Natural killer cell (primary cell): ENCODE data around the gene SMYD2. TPM values are rescaled to one million over a fixed set of nuclear protein-coding genes. Genes with fewer than 3 reads are reported as not detected.
A peak's percentile ranks its signal among the peaks of the same experiment; 100 is the strongest.

Experiments
- ATAC-seq, 3 donors: fragments of 150-1000 bp in 2 of 3; fragments of 200-7000 bp in 1 of 3; cut with Tn5 transposase; 1 replicate in 1 of 3; 2 replicates in 2 of 3; pipeline ENCODE4 v1.10.0; 2021; ENCODE audit warnings: mild to moderate bottlenecking in 2 of 3, moderate library complexity in 2 of 3
- DNase-seq, 2 donors: peaks; one replicate each; pipeline versions ENCODE4 v3.0.0 to v3.0.0-alpha.2; 2013 to 2021; ENCODE audit warnings: mixed read lengths in 1 of 2
- H3K27ac ChIP-seq: one replicate; pipeline ENCODE4 v1.5.1; 2013; ENCODE audit warnings: mild to moderate bottlenecking, low read length
- H3K27me3 ChIP-seq: one replicate; pipeline ENCODE4 v1.6.1; 2013; ENCODE audit warnings: low read length; ENCODE audit not compliant: control insufficient read depth, insufficient read depth
- H3K36me3 ChIP-seq: one replicate; pipeline ENCODE4 v1.6.1; 2013; ENCODE audit warnings: low read length; ENCODE audit not compliant: control insufficient read depth, insufficient read depth
- H3K4me1 ChIP-seq: one replicate; pipeline ENCODE4 v1.6.1; 2013; ENCODE audit warnings: low read length; ENCODE audit not compliant: control insufficient read depth, insufficient read depth
- H3K4me3 ChIP-seq: one replicate; pipeline ENCODE4 v1.5.1; 2013; ENCODE audit warnings: low read length
- H3K9me3 ChIP-seq: one replicate; pipeline ENCODE4 v1.6.1; 2013; ENCODE audit warnings: low read length; ENCODE audit not compliant: control insufficient read depth, insufficient read depth
- H3K27ac Mint-ChIP-seq, 2 donors: one replicate each; pipeline ENCODE4 v1.8.0; 2022; ENCODE audit warnings: mild to moderate bottlenecking in 2 of 2, mixed read lengths in 2 of 2, moderate library complexity in 1 of 2
- H3K27me3 Mint-ChIP-seq, 2 donors: one replicate each; pipeline ENCODE4 v1.8.0; 2022; ENCODE audit warnings: low read depth in 2 of 2, mixed read lengths in 2 of 2
- H3K36me3 Mint-ChIP-seq: one replicate; pipeline ENCODE4 v1.8.0; 2022; ENCODE audit warnings: mixed read lengths
- H3K4me1 Mint-ChIP-seq, 2 donors: one replicate each; pipeline ENCODE4 v1.8.0; 2022; ENCODE audit warnings: mixed read lengths in 2 of 2
- H3K4me3 Mint-ChIP-seq: one replicate; pipeline ENCODE4 v1.8.0; 2022; ENCODE audit warnings: mild to moderate bottlenecking, moderate library complexity, mixed read lengths
- H3K9me3 Mint-ChIP-seq, 2 donors: one replicate each; pipeline ENCODE4 v1.8.0; 2022; ENCODE audit warnings: mixed read lengths in 2 of 2
- WGBS: methylation state at CpG from one replicate; pipeline ENCODE4 v1.1.7; 2013; ENCODE audit warnings: missing lambda C conversion rate; ENCODE audit not compliant: insufficient coverage; 5-methylcytosine and 5-hydroxymethylcytosine counted together
- intact Hi-C: fragments of 100-400 bp; cut with micrococcal nuclease; formaldehyde crosslinking; loops from one replicate; pipeline ENCODE4 v1.14.2; 2022
- total RNA-seq, 4 donors: library from RNA; stranded (reverse); fragments of 120-200 nt in 1 of 4; gene quantifications; one replicate each; pipeline versions ENCODE4 v1.2.3 to v1.2.4, GENCODE V29; 2013 to 2022
- TF ChIP-seq, protein P1 (sequence below): fragments of 200-600 bp; IDR thresholded peaks from one replicate; pipeline ENCODE4 v1.8.0; 2022; ENCODE audit warnings: antibody characterized with exemption

The SMYD2 gene
- total RNA-seq, 3 donors from 2014 or later (not counting 1 experiment from before 2014, with no cell fraction given) = 23.1 to 27.8 (median 26.9) TPM

DNA sequence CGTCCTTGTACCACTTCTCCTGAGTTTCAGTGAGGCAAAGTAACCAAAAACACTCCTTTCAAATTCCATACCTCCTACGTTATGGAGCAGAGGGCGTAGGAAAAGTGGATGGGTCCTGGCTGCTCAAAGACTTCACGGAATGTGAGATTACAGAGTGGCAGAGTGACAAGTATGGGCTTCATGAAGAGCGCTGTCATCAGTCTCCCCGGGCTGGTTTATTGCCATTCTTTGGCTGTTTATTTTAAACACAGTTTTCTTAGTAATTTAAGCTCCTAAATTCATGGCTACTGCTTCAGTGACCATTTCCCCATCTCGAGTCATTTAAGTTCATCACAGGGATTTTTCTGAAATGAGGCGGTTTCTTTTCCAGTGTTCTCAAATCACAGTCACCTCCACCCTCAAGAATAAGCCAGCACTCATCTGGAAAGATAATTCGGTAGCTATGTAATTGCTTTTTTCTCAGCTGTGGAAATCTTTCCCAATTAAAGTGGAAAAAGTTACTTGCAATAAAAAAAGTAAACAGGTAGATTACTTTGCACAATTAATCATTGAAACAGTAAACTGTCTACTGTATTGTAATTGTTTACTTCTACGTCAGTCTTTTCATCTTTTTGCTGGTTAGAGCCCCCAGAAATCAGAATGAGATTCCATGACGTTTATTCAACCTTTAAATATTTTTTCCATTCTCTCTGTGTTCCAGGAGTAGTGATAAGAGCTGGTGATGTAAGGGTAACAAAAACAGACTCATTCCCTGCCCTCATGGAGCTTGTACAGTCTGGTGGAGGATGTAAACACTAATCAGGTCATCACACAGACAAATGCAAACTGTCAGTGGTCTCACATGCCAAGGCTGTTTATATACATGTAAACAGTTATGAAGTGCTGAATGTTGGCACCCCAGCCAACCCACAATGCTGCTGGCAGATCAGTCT lies 3.0 kb upstream of the SMYD2 start:
- H3K4me3 ChIP-seq = no peak overlapping the region
- WGBS = 94% methylated on average over 9 of the region's 11 CpGs
- Mint-ChIP-seq H3K27me3 (no peaks in the 10 kb centered on the region), H3K36me3 (no peaks in the 10 kb centered on the region), H3K9me3 (no peaks in the 10 kb centered on the region), H3K27ac (peak overlapping the region; percentile 16 to 84), H3K4me1 (peaks cover 48 to 49% of the 10 kb centered on the region in 2 donors), H3K4me3 (no peak overlapping the region)
- no peaks in the 10 kb centered on the region for H3K27me3 ChIP-seq
- DNase-seq = no peak
- no peak for ATAC-seq
- TF ChIP-seq, protein P1, sequence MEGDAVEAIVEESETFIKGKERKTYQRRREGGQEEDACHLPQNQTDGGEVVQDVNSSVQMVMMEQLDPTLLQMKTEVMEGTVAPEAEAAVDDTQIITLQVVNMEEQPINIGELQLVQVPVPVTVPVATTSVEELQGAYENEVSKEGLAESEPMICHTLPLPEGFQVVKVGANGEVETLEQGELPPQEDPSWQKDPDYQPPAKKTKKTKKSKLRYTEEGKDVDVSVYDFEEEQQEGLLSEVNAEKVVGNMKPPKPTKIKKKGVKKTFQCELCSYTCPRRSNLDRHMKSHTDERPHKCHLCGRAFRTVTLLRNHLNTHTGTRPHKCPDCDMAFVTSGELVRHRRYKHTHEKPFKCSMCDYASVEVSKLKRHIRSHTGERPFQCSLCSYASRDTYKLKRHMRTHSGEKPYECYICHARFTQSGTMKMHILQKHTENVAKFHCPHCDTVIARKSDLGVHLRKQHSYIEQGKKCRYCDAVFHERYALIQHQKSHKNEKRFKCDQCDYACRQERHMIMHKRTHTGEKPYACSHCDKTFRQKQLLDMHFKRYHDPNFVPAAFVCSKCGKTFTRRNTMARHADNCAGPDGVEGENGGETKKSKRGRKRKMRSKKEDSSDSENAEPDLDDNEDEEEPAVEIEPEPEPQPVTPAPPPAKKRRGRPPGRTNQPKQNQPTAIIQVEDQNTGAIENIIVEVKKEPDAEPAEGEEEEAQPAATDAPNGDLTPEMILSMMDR = no peak
- H3K27ac ChIP-seq = no peak overlapping the region
- no peaks in the 10 kb centered on the region for H3K36me3 ChIP-seq
- H3K9me3 ChIP-seq = peaks cover 2% of the 10 kb centered on the region
- H3K4me1 ChIP-seq = peaks cover 21% of the 10 kb centered on the region
- intact Hi-C loops = no loop called here

DNA sequence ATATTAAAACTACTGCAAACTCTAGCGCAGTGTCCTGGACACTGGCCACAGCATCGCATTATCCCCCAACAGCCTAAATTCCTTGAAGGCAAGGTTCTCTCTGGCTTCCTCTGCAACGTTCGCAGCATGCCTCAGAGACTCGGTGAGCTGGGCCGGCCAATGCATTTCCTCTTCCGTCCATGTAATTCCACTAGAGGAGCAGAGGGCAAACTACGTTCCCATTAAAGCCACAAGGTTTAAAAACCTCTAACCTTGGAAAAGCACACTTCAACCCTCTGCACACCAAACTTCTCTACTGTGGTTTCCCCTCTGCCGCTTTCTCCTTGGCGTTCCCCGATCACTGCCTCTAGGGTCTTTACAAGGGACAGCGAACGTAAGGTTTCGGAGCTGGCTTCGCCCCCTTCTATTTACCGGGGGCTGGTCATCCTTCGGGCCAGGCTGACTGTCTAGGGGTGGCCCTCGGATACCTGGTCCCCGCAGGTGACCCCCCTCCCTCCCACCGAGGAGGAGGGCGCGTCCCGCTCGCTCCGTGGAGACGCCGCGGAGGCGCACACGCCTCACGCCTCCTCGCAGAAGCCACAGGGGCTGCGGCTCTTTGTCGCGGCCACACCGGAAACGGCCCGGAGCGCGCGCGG lies 456 bp upstream of the SMYD2 start:
- intact Hi-C loops = no loop called here
- Histone ChIP-seq H3K4me3 (peak overlapping the region; percentile 65), H3K4me1 (peaks cover 21% of the 10 kb centered on the region), H3K36me3 (no peaks in the 10 kb centered on the region), H3K9me3 (no peaks in the 10 kb centered on the region), H3K27me3 (no peaks in the 10 kb centered on the region), H3K27ac (peak overlapping the region; percentile 73)
- TF ChIP-seq, protein P1 = no peak
- peak; percentile 3 to 37 (median 7) for ATAC-seq
- peaks cover 57 to 60% of the 10 kb centered on the region in 2 donors for H3K4me1 Mint-ChIP-seq
- H3K9me3 Mint-ChIP-seq = no peaks in the 10 kb centered on the region
- no peaks in the 10 kb centered on the region for H3K36me3 Mint-ChIP-seq
- H3K27ac Mint-ChIP-seq = peak overlapping the region; percentile 80 to 81
- H3K4me3 Mint-ChIP-seq = peak overlapping the region; percentile 75
- no peaks in the 10 kb centered on the region for H3K27me3 Mint-ChIP-seq
- WGBS = 1% methylated on average over 42 of the region's 42 CpGs
- DNase-seq = no peak

GRCh38 chr1:214281720-214282629 lies 1.0 kb downstream of the SMYD2 start:
- Mint-ChIP-seq H3K4me1 (peaks cover 58 to 65% of the 10 kb centered on the region in 2 donors), H3K36me3 (no peaks in the 10 kb centered on the region), H3K27ac (peak overlapping the region; percentile 81), H3K27me3 (no peaks in the 10 kb centered on the region), H3K4me3 (peak overlapping the region; percentile 92), H3K9me3 (no peaks in the 10 kb centered on the region)
- H3K27ac ChIP-seq = no peak overlapping the region
- ATAC-seq (peak in 1 of 3 donors; percentile 1), DNase-seq (no peak)
- peak overlapping the region; percentile 56 for H3K4me3 ChIP-seq
- H3K9me3 ChIP-seq = no peaks in the 10 kb centered on the region
- WGBS = 30% methylated on average over 14 of the region's 14 CpGs
- TF ChIP-seq, protein P1 = no peak
- H3K4me1 ChIP-seq = peaks cover 27% of the 10 kb centered on the region
- intact Hi-C loops = no loop called here
- H3K36me3 ChIP-seq = no peaks in the 10 kb centered on the region
- H3K27me3 ChIP-seq = no peaks in the 10 kb centered on the region
